Suprapubic skin (tissue), 4 donors: ENCODE measurements around the gene SLCO4A1. TPM values are rescaled to one million over a fixed set of nuclear protein-coding genes. Genes with fewer than 3 reads are reported as not detected.

Experiments
- DNase-seq, 2 donors: peaks; one replicate each; pipeline ENCODE4 v3.0.0-alpha.2; 2019; ENCODE audit warnings: low spot score in 2 of 2
- H3K27ac ChIP-seq: fragments of 200-600 bp; sonication (generic); one replicate; pipeline ENCODE4 v1.5.1; 2019
- H3K27me3 ChIP-seq: fragments of 200-600 bp; sonication (generic); one replicate; pipeline ENCODE4 v1.5.1; 2019
- H3K36me3 ChIP-seq: fragments of 200-600 bp; sonication (generic); one replicate; pipeline ENCODE4 v1.5.1; 2019
- H3K4me1 ChIP-seq: fragments of 200-600 bp; sonication (generic); one replicate; pipeline ENCODE4 v1.5.1; 2019
- H3K4me3 ChIP-seq: fragments of 200-600 bp; sonication (generic); one replicate; pipeline ENCODE4 v1.5.1; 2019; ENCODE audit warnings: mild to moderate bottlenecking
- H3K9me3 ChIP-seq: fragments of 200-600 bp; sonication (generic); one replicate; pipeline ENCODE4 v1.5.1; 2019
- EP300 ChIP-seq: sonication (generic); formaldehyde crosslinking; IDR thresholded peaks from one replicate; pipeline ENCODE4 v1.6.1; 2017; ENCODE audit warnings: antibody characterized with exemption
- POLR2A ChIP-seq, 2 donors: fragments of 450-650 bp; IDR thresholded peaks; one replicate each; pipeline ENCODE4 v1.6.1; 2017; ENCODE audit warnings: antibody characterized with exemption in 2 of 2, mild to moderate bottlenecking in 2 of 2, moderate library complexity in 2 of 2
- POLR2AphosphoS5 ChIP-seq, 3 donors: sonication (generic); formaldehyde crosslinking; IDR thresholded peaks; one replicate each; pipeline ENCODE4 v1.6.1; 2017; ENCODE audit warnings: antibody characterized with exemption in 3 of 3
- WGBS: methylation state at CpG from one replicate; pipeline ENCODE4 v1.1.5; 2018; 5-methylcytosine and 5-hydroxymethylcytosine counted together
- total RNA-seq, 4 donors: library from RNA; depleted of rRNA; stranded (reverse); fragments of >200 nt; gene quantifications; one replicate each; pipeline ENCODE4 v1.1.0, GENCODE V29; 2016
- TF ChIP-seq, protein P1 (sequence below), 2 donors: fragments of 200-600 bp in 1 of 2; fragments of 450-650 bp in 1 of 2; sonication (generic) in 1 of 2; IDR thresholded peaks; one replicate each; pipeline ENCODE4 v1.5.1; 2016 to 2019; ENCODE audit warnings: antibody characterized with exemption in 2 of 2, mild to moderate bottlenecking in 1 of 2, moderate library complexity in 1 of 2

SLCO4A1 gene
- total RNA-seq, 4 donors from 2014 or later = 50.2 to 59.1 (median 52.7) TPM

GRCh38 chr20:62655282-62656196 is 13.2 kb downstream of the SLCO4A1 start:
- peaks cover 32% of the 10 kb centered on the region for H3K4me1 ChIP-seq
- no peak overlapping the region for H3K4me3 ChIP-seq
- no peaks in the 10 kb centered on the region for H3K27me3 ChIP-seq
- no peak overlapping the region for H3K27ac ChIP-seq
- no peaks in the 10 kb centered on the region for H3K9me3 ChIP-seq
- TF ChIP-seq POLR2A (IDR thresholded peaks at IDR 0.05) (no peak), EP300 (no peak), POLR2AphosphoS5 (IDR thresholded peaks at IDR 0.05) (no peak)
- TF ChIP-seq, protein P1, sequence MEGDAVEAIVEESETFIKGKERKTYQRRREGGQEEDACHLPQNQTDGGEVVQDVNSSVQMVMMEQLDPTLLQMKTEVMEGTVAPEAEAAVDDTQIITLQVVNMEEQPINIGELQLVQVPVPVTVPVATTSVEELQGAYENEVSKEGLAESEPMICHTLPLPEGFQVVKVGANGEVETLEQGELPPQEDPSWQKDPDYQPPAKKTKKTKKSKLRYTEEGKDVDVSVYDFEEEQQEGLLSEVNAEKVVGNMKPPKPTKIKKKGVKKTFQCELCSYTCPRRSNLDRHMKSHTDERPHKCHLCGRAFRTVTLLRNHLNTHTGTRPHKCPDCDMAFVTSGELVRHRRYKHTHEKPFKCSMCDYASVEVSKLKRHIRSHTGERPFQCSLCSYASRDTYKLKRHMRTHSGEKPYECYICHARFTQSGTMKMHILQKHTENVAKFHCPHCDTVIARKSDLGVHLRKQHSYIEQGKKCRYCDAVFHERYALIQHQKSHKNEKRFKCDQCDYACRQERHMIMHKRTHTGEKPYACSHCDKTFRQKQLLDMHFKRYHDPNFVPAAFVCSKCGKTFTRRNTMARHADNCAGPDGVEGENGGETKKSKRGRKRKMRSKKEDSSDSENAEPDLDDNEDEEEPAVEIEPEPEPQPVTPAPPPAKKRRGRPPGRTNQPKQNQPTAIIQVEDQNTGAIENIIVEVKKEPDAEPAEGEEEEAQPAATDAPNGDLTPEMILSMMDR (IDR thresholded peaks at IDR 0.05) = no peak
- H3K36me3 ChIP-seq = no peaks in the 10 kb centered on the region
- no peak for DNase-seq
- 78% methylated on average over 18 of the region's 38 CpGs for WGBS

DNA sequence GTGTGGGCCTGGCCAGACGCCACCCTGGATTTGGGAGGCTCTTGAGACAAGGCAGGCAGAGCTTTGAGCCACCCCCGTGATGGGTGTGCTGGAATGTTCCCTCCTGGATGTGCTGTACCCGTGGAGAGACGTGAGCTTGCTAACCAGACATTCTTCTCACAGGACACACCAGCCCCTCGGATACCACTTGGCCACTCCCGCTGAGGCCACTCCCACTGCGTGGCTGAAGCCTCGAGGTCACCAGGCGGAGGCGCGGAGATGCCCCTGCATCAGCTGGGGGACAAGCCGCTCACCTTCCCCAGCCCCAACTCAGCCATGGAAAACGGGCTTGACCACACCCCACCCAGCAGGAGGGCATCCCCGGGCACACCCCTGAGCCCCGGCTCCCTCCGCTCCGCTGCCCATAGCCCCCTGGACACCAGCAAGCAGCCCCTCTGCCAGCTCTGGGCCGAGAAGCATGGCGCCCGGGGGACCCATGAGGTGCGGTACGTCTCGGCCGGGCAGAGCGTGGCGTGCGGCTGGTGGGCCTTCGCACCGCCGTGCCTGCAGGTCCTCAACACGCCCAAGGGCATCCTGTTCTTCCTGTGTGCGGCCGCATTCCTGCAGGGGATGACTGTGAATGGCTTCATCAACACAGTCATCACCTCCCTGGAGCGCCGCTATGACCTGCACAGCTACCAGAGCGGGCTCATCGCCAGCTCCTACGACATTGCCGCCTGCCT is 14.1 kb downstream of the SLCO4A1 start:
- WGBS = 65% methylated on average over 6 of the region's 39 CpGs
- H3K9me3 ChIP-seq = no peaks in the 10 kb centered on the region
- no peak overlapping the region for H3K4me3 ChIP-seq
- H3K36me3 ChIP-seq = no peaks in the 10 kb centered on the region
- H3K27ac ChIP-seq = peak overlapping the region; percentile 49
- no peak for DNase-seq
- H3K4me1 ChIP-seq = peaks cover 24% of the 10 kb centered on the region
- H3K27me3 ChIP-seq = no peaks in the 10 kb centered on the region
- TF ChIP-seq POLR2AphosphoS5 (IDR thresholded peaks at IDR 0.05) (no peak), POLR2A (IDR thresholded peaks at IDR 0.05) (no peak)

DNA sequence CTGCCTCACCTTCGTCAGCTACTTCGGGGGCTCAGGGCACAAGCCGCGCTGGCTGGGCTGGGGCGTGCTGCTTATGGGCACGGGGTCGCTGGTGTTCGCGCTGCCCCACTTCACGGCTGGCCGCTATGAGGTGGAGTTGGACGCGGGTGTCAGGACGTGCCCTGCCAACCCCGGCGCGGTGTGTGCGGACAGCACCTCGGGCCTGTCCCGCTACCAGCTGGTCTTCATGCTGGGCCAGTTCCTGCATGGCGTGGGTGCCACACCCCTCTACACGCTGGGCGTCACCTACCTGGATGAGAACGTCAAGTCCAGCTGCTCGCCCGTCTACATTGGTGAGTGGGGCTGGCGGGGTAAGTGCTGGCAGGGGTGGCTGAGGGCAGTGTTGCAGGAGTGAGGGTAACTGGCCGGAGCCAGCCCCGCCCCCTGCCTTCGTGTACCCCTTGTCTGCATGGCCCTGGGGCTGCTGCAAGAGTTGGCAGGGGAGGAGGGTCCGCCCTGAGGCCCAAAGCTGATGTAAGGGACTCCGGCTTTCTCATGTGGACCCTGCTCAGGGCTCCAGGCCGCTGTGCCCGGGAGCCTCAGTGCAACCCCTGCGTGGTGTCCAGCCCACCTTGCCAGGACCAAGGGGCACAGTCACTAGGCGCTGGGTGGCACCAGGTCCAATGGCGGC is 14.8 kb downstream of the SLCO4A1 start:
- DNase-seq = no peak
- H3K27me3 ChIP-seq = no peaks in the 10 kb centered on the region
- no peaks in the 10 kb centered on the region for H3K9me3 ChIP-seq
- no peaks in the 10 kb centered on the region for H3K36me3 ChIP-seq
- H3K4me1 ChIP-seq = peaks cover 20% of the 10 kb centered on the region
- H3K4me3 ChIP-seq = no peak overlapping the region
- no peak overlapping the region for H3K27ac ChIP-seq
- 70% methylated on average over 4 of the region's 37 CpGs for WGBS
- TF ChIP-seq POLR2AphosphoS5 (IDR thresholded peaks at IDR 0.05) = no peak
- TF ChIP-seq EP300 = no peak
- TF ChIP-seq POLR2A (IDR thresholded peaks at IDR 0.05) = no peak
- TF ChIP-seq, protein P1 (IDR thresholded peaks at IDR 0.05) = no peak

DNA sequence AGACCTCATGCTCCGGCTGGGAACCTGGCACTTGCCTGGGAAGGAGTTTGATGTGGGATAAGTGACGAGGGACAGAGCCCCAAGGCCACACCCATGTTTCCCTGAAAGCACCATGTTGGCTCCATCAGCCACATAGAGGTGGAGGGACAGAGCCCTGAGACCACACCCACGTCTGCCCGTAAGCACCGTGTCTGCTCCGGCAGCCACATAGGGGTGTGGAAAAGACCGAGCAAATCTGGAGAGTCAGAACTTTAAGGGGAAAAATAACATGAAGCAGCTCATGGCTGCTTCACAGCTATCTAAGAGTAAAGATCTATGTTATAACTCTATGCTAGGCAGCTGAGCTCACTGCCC is 15.3 kb downstream of the SLCO4A1 start:
- Histone ChIP-seq H3K27me3 (no peaks in the 10 kb centered on the region), H3K4me1 (peaks cover 20% of the 10 kb centered on the region), H3K36me3 (no peaks in the 10 kb centered on the region), H3K9me3 (no peaks in the 10 kb centered on the region), H3K4me3 (no peak overlapping the region), H3K27ac (no peak overlapping the region)
- no peak for TF ChIP-seq EP300
- no peak for TF ChIP-seq POLR2A (IDR thresholded peaks at IDR 0.05)
- TF ChIP-seq POLR2AphosphoS5 (IDR thresholded peaks at IDR 0.05) = no peak
- TF ChIP-seq, protein P1 (IDR thresholded peaks at IDR 0.05) = no peak
- 59% methylated on average over 7 of the region's 7 CpGs for WGBS
- no peak for DNase-seq

DNA sequence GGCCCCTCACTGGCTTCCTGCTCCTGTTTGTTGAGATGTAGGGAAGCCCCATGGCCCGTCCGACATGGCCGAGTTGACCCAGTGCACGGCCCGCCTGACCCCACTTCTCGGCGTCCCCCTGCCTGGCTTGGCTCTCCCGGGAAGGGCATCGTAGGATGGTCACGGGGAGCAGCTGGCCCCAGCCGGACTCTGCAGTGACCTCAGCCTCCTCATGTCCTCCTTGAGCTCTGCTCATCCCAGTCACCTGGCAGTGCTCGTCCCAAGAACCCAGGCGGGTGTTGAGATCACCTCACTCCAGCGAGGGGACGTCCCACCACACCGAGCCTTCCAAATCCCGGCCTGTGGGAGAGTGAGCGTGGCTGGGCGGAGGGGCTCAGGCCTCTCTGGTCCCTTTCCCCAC is 15.7 kb downstream of the SLCO4A1 start:
- Histone ChIP-seq H3K4me3 (no peak overlapping the region), H3K4me1 (peaks cover 20% of the 10 kb centered on the region), H3K36me3 (no peaks in the 10 kb centered on the region), H3K9me3 (no peaks in the 10 kb centered on the region), H3K27ac (no peak overlapping the region), H3K27me3 (no peaks in the 10 kb centered on the region)
- TF ChIP-seq, protein P1 (IDR thresholded peaks at IDR 0.05) = no peak
- TF ChIP-seq EP300 = no peak
- 92% methylated on average over 7 of the region's 19 CpGs for WGBS
- no peak for DNase-seq
